Globus pallidus (tissue), 1 donor: Measurements from ENCODE around the gene NLRP6.
"Not testable (repeated sequence)": the region's sequence is repeated elsewhere in the genome, so short reads cannot be mapped to it uniquely, and the experiment has no call there.

ENCODE experiments used
- DNase-seq: peaks from one replicate; pipeline ENCODE4 v3.0.0-alpha.2; 2015; ENCODE audit warnings: low spot score

The NLRP6 gene

GRCh38 chr11:278001-278951 is at the start of gene NLRP6:
TSS of gene NLRP6 (plus strand) at chr11:278407. CDS start at chr11:278570, 163 bp downstream.
- no peak for DNase-seq

GRCh38 chr11:230431-230830 is 47.8 kb upstream of the NLRP6 start:
- no peak for DNase-seq

DNA sequence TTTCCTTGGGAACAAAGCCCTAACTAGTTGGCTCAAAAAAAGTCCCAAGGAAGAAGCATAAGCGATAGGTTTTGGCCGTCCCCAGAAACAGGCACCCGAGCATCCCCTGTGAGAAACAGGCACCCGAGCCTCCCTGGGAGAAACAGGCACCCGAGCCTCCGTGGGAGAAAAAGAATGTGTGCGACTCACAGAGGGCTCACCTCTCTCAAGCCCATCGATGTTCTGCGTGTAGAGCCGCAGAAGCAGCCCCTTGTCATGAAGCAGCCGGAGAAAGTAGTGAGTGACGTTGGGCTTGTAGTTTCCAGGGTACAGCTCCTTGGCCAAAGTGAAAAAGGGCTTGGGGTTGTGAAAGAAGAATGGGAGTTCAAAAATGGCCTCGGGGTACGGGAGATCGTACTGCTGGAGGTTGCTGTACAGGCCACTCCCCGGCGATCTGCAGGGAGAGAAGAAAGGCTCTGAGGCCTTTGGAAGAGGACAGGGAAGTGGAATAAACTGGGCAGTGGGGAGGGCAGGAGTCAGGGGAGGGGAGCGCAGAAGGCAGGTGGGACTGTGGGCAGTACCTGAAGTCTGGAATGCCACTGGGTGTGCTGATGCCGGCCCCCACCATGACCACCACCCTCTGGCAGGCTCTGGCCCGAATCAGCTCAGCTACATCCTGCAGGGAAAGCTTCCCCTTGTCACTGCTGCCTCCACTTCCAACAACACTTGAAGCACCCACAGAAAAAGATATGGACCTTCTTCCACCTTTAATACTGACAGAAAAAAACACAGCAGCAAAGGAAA is 45.2 kb upstream of the NLRP6 start:
- no peak for DNase-seq

- DNase-seq: no peak
Observed at GRCh38 chr11:235180-235579, 43.0 kb upstream of the NLRP6 start.

DNA sequence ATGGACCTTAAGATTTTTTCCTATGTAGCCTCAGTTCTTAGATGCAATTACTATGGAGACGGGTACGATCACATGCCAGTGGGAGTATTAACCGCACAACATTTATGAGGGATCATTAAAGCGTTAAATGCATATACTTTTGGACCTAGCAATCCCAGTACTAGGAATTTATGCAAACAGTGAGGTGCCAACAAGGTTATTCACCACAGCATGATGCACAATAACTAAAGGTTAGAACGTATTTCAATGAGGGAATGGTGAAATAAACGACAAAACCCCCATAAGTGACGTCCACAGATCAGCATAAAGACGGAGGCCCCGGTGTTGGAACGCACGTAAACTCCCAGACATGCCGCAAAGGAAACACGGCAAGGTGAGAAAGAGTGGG is 42.6 kb upstream of the NLRP6 start:
- no peak for DNase-seq

GRCh38 chr11:235997-236773 is 42.0 kb upstream of the NLRP6 start, which contains the start of gene SIRT3:
TSS of gene SIRT3 (minus strand) at chr11:236342. CDS start at chr11:236328, 14 bp downstream.
- DNase-seq: peak; percentile 67

DNA sequence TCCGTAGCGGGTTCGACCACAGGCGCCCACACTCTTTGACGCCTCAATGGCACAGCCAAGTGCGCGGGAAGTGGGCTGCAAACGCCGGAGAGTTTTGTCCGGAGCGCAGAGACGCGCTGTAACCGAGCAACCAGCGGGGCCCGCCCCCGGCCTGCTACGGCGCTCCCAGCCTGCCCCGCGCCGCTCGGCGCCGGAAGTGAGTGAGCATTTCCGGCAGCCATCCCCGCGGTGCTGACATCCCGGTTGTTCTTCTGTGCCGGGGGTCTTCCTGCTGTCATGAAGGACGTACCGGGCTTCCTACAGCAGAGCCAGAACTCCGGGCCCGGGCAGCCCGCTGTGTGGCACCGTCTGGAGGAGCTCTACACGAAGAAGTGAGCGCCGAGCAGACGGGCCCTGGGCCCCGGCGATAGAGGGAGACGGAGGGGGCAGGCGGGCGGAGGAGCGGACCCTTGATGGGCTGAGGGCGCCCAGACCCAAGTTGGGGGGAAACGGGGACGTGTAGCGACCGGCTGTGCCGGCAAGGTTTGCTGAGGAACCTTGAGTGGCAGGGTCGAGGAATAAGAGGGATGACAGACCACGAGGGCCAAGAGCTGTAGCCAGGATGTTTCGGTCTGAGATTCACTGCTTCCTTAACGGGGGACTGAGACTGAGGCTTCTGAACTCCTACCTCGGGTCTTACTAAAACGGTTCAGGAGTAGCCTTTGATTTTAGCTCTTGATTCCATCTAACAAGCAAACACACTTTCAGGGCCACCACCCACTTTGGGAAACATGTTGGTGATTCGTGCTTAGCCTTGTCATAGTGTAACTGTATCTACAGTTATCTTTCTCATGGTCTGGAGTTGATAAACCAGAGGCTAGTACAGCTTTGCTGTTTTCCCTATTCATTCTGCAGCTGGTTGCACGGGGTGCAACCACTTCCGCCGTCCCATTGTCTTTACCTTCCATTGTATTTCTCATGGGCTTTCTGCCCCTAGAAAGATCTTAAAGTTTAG is 41.1 kb upstream of the NLRP6 start, which contains the start of gene PSMD13:
PSMD13 (plus strand) TSS at position 203 of the 994 bp plus-strand sequence; CDS start at position 277, 74 bp downstream.
- peak; percentile 79 for DNase-seq

GRCh38 chr11:238346-238745 is 39.9 kb upstream of the NLRP6 start:
- DNase-seq: not testable (repeated sequence)

GRCh38 chr11:240315-240714 is 37.9 kb upstream of the NLRP6 start:
- DNase-seq: no peak

GRCh38 chr11:241634-242033 is 36.6 kb upstream of the NLRP6 start:
- no peak for DNase-seq

DNA sequence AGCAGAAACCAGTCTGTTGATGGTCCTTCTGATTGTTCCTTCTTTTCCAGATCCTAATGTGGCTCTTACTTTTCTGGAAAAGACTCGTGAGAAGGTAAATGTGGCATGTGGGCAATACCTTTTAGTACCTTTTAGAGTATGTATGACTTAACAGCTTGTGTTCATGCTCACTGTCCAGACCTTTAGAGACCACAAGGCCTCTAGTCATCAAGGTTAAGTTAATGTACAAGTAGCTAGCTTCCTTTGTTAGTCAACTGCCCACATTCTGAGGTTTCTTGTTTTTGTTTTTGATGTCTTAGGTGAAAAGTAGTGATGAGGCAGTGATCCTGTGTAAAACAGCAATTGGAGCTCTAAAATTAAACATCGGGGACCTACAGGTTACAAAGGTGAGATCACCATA is 33.8 kb upstream of the NLRP6 start:
- no peak for DNase-seq

DNA sequence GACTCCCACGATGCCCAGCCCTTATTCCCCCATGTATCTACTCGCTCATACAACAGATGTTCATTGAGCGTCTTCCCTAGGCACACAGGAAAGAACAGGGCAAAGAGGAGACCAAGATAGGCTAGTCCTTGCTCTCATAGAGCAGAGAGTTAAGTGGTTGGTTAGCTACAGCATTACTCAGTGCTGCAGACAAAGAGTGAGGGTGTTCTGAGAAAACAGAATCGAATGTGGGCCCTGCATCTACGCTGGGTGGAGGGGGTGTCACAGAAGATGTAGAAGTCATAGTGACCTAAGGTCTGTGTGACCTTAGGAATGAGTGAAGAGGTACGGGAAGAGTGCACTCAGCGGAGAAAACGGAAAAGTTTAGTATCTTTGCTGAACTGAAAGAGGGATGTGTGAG is 29.1 kb upstream of the NLRP6 start:
- no peak for DNase-seq

DNA sequence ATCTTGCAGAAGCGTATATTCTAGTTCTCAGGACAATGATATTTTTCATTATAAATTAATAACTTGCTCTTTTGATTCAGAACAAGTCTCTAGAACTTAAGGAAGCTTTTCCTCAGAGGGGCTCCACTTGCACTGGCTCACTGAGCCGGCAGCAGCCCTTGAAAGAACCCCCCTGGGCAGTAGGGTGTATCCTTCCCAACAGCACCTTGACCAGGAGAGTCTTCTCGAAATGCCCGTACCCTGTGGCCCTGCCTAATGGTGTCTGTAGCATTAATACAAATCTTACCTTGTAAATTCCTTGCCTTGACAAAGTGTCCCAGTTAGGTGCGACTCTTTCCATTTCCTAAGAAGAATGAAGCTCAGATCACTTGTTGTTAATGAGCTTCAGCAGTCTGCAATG is 27.9 kb upstream of the NLRP6 start:
- DNase-seq: no peak

- no peak for DNase-seq
Observed at GRCh38 chr11:250740-251299, 27.4 kb upstream of the NLRP6 start.

DNA sequence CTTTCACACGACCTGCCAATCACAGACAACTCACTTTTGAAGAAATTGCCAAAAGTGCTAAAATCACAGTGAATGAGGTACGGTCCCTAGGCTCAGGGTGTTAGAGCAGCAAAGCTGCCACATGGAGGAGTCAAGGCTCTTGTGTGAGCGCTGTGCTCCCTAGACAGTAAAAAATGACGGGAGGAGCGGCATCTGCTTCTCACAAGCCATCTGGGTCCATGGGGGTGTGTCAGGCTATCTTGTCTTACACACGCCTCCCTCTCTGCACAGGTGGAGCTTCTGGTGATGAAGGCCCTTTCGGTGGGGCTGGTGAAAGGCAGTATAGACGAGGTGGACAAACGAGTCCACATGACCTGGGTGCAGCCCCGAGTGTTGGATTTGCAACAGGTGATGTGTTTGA is 26.7 kb upstream of the NLRP6 start:
- DNase-seq: no peak

- no peak for DNase-seq
Observed at GRCh38 chr11:252666-253065, 25.5 kb upstream of the NLRP6 start.

DNA sequence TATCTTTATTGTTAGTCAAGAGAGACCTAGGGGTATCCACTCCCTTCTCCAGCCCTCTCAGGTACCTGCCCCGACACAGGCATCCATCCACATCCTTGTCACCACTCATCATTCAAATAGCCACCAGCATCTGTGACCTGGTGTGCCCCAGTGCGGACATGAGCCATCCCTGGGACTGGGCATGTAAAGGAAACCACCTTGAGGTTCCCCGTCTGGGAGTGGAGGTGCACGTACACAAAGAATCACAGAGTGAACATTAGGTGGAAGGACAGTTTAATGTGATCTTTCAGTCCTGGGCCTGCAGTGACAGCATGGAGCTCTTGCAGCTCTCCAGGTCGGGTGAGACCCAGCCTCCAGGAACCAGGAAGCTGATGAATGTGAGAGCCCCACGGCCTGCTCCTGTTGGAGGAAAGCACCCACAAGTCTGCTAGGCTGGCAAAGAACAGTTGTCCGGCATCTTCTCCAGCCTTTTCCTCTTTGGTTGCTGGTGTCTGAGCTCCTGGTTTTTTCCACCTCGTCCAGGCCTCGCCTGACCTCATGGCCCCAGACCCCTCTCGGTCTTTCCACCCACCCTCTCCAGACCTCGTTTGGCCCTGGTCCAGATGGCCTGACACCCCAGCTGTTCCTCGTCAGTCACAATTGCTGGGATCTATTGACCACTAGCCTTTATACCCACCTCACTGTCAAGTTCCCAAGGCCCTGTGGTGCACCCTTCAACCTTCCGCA is 24.9 kb upstream of the NLRP6 start:
- no peak for DNase-seq

GRCh38 chr11:253886-254270 is 24.3 kb upstream of the NLRP6 start:
- DNase-seq: no peak

DNA sequence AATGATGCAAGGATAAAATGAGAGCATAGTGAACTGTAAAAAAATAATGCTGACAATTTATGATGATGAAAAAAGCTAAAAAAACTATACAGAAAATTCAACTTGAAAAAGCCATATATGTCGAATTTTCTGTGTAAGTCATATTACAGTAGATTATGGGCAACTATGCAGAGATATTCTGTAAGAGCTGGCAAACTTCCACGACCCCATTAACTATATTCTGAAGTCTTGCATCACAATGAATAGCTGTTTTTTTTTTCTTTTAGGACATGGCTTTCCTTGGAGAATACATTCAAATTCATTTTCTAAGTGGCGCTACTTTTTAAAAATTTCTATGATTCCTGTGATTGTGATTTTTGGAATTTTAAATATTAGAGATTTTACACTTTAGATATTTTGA is 23.0 kb upstream of the NLRP6 start:
- no peak for DNase-seq

DNA sequence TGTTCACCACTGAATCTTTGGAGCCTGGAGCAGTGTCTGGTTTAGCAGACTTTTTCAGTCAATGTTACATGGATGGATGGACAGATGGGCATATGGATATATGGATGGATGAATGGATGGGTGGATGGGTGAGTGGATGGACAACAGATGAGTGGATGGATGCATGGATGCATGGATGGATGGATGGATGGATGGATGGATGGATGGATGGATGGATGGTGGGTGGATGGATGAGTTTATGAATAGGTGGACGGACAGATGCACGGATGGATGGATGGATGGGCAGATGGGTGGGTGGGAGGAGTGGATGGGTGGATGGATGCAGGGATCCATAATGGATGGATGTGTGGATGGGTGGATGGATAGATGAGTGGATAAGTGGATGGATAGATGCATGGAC is 22.4 kb upstream of the NLRP6 start:
- no peak for DNase-seq
